Panc1 (cell line): Measurements from ENCODE around the gene SLC7A5. TPM values are rescaled to one million over a fixed set of nuclear protein-coding genes. Genes with fewer than 3 reads are reported as not detected.
A peak's percentile ranks its signal among the peaks of the same experiment; 100 is the strongest.

Experiments used
- ATAC-seq: fragments of 200-7000 bp; cut with Tn5 transposase; 2 replicates; pipeline ENCODE4 v1.9.1; 2020; ENCODE audit warnings: mild to moderate bottlenecking, moderate library complexity
- BruUV-seq: library from RNA; stranded (reverse); fragments of 400-500 nt; replicated peaks from 2 replicates; lab custom pipeline; 2021; lab: Mats Ljungman, UMichigan
- CTCF ChIA-PET: fragments of 300-600 bp; sonication (Branson Sonifier 250); formaldehyde crosslinking; loops from one replicate; lab custom pipeline; 2022; ENCODE audit warnings: antibody characterized with exemption; lab: Charles Lee
- POLR2A ChIA-PET: fragments of 300-600 bp; sonication (Branson Sonifier 250); formaldehyde crosslinking; loops from one replicate; lab custom pipeline; 2022; ENCODE audit warnings: antibody characterized with exemption; lab: Charles Lee
- DNase-seq: peaks from one replicate; pipeline ENCODE4 v3.0.0-alpha.2; 2010; ENCODE audit warnings: low read depth, low spot score
- H3K27ac ChIP-seq: 2 replicates; pipeline ENCODE4 v1.5.1; 2011; ENCODE audit warnings: mild to moderate bottlenecking, low read length, inconsistent platforms
- H3K27me3 ChIP-seq: fragments of 200-500 bp; sonication (Bioruptor generic); 2 replicates; pipeline ENCODE4 v1.6.0; 2014; ENCODE audit warnings: low read length, inconsistent platforms; ENCODE audit not compliant: control insufficient read depth, insufficient read depth
- H3K36me3 ChIP-seq: fragments of 200-500 bp; sonication (Bioruptor generic); 2 replicates; pipeline ENCODE4 v1.5.1; 2014; ENCODE audit warnings: inconsistent platforms, mild to moderate bottlenecking, low read length, moderate library complexity; ENCODE audit not compliant: control insufficient read depth, insufficient read depth
- H3K4me1 ChIP-seq: 2 replicates; pipeline ENCODE4 v1.5.1; 2011; ENCODE audit warnings: inconsistent platforms, mild to moderate bottlenecking, low read length, moderate library complexity; ENCODE audit not compliant: control insufficient read depth, insufficient read depth
- H3K4me3 ChIP-seq, 2 experiments: 2 replicates each; pipeline ENCODE4 v1.5.1; 2011 to 2012; ENCODE audit warnings: low read depth in 2 of 2, low read length in 2 of 2, mild to moderate bottlenecking in 2 of 2, inconsistent platforms in 1 of 2, moderate library complexity in 1 of 2
- H3K9me3 ChIP-seq: fragments of 200-500 bp; sonication (Bioruptor generic); 2 replicates; pipeline ENCODE4 v1.5.1; 2014; ENCODE audit warnings: low read depth, mild to moderate bottlenecking, inconsistent platforms, low read length, moderate library complexity; ENCODE audit not compliant: control insufficient read depth, insufficient read depth
- CTCF ChIP-seq: fragments of 450-650 bp; IDR thresholded peaks from 2 replicates; pipeline ENCODE4 v1.5.1; 2017; ENCODE audit warnings: mild to moderate bottlenecking
- POLR2AphosphoS5 ChIP-seq: IDR thresholded peaks from 2 replicates; pipeline ENCODE4 v1.6.1; 2012; ENCODE audit warnings: mild to moderate bottlenecking, low read depth, low read length, moderate library complexity
- REST ChIP-seq, 2 experiments: IDR thresholded peaks; 2 replicates each; pipeline ENCODE4 v1.6.1; 2011 to 2012; ENCODE audit warnings: low read depth in 2 of 2, control low read depth in 1 of 2, low read length in 1 of 2, mild to moderate bottlenecking in 1 of 2, moderate library complexity in 1 of 2; ENCODE audit not compliant: insufficient read depth in 1 of 2
- SIN3A ChIP-seq: IDR thresholded peaks from 2 replicates; pipeline ENCODE4 v1.6.1; 2012; ENCODE audit warnings: low read depth, mild to moderate bottlenecking, low read length, moderate library complexity, borderline replicate concordance; ENCODE audit not compliant: insufficient read depth
- TCF7L2 ChIP-seq: IDR thresholded peaks from 2 replicates; pipeline ENCODE4 v1.6.1; 2011; ENCODE audit warnings: mild to moderate bottlenecking, low read depth, low read length, inconsistent platforms
- in situ Hi-C: cut with HindIII; loops from 2 replicates; pipeline ENCODE4 v1.10.0; 2016; ENCODE audit warnings: low sequenced_read_pairs, low pct_unique_long_range_greater_than_20kb
- intact Hi-C: fragments of 100-400 bp; cut with micrococcal nuclease; formaldehyde crosslinking; loops from one replicate; pipeline ENCODE4 v1.10.0; 2022; ENCODE audit not compliant: unreplicated experiment
- total RNA-seq: library from RNA; stranded (reverse); gene quantifications from one replicate; pipeline ENCODE4 v1.2.1, GENCODE V29; 2021; ENCODE audit not compliant: unreplicated experiment

The SLC7A5 gene
- total RNA-seq, 1 experiment from 2014 or later: 231 TPM

DNA sequence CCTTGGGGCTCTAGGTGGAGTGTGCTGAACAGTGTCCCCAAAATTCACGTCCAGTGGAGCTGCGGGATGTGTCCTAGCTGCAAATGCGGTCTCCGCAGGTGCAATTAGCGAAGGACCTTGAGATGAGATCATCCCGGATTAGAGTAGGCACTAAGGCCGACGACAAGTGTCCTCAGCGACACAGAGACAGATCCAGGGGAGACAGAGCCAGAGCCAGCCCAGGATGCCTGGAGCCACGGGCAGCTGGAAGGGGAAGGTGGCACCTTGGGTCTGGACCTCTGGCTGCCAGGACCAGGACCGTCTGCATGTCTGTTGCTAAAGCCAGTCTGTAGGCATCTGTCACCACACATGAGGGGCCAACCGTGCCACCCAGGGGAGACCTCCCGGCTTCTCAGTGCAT is 24.5 kb downstream of the SLC7A5 start:
- POLR2A ChIA-PET: no interaction called here
- in situ Hi-C loops: no loop called here
- BruUV-seq: no TSS peak
- Histone ChIP-seq H3K4me1 (peaks cover 36% of the 10 kb centered on the region), H3K36me3 (no peaks in the 10 kb centered on the region; the same call in none of the 2 replicates), H3K27ac (no peak overlapping the region), H3K27me3 (no peaks in the 10 kb centered on the region), H3K4me3 (no peak overlapping the region), H3K9me3 (no peaks in the 10 kb centered on the region)
- ATAC-seq (peak; percentile 2), DNase-seq (no peak)
- intact Hi-C loops: no loop called here
- no peak for TF ChIP-seq TCF7L2
- no peak for TF ChIP-seq POLR2AphosphoS5
- TF ChIP-seq CTCF: no peak
- TF ChIP-seq REST (IDR thresholded peaks at IDR 0.05; ENCODE audit: insufficient read depth in 1 of 2, low read depth in 2 of 2, low read length in 1 of 2): no peak
- TF ChIP-seq SIN3A: no peak
- CTCF ChIA-PET: no interaction called here

DNA sequence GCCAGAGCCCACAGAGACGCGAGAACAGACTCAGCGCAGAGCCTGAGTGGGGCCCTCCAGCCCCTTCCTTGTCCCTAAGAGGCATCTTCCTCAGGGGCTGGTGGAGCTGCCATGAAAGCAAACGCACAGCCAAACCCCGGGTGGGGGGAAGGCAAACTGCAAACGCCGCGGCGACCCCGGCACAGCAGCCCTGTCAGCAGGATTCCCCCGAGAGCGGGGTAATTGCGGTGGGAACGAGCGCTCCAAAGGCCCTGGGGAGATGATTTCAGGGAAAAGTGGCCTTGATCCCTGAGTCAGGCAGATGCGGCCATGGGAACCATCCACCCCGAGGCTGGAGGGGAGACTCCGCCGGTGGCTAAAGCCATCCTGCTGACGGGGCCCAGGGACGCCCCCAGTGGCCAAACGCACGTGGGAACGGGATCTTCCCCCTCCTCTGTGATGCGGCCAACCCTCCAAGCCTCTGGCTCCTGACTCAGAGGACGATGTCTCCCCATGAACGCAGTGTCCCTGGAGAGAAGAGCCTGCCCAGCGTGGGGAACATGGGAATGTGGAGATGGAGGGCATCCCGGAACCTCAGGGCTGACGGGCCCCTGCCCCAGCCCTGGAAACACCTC is 25.1 kb downstream of the SLC7A5 start:
- CTCF ChIA-PET: no interaction called here
- in situ Hi-C loops (no loop called here), intact Hi-C loops (no loop called here)
- Histone ChIP-seq H3K4me1 (peaks cover 36% of the 10 kb centered on the region), H3K9me3 (no peaks in the 10 kb centered on the region), H3K36me3 (no peaks in the 10 kb centered on the region; the same call in 1 of the 2 replicates), H3K4me3 (no peak overlapping the region), H3K27me3 (no peaks in the 10 kb centered on the region), H3K27ac (no peak overlapping the region)
- DNase-seq (no peak), ATAC-seq (no peak)
- no TSS peak for BruUV-seq
- TF ChIP-seq POLR2AphosphoS5: no peak
- no peak for TF ChIP-seq SIN3A
- no peak; the same call in 1 of the 2 replicates for TF ChIP-seq CTCF
- TF ChIP-seq REST (IDR thresholded peaks at IDR 0.05; ENCODE audit: insufficient read depth in 1 of 2, low read depth in 2 of 2, low read length in 1 of 2): no peak
- no peak for TF ChIP-seq TCF7L2
- POLR2A ChIA-PET: no interaction called here
